GM23338 (cell line): ENCODE data around the gene RAB36. TPM values are rescaled to one million over a fixed set of nuclear protein-coding genes. Genes with fewer than 3 reads are reported as not detected.

Experiments
- ATAC-seq: fragments of 200-7000 bp; cut with Tn5 transposase; 3 replicates; pipeline ENCODE4 v1.9.1; 2020
- DNase-seq: peaks from one replicate; pipeline ENCODE4 v3.0.0-alpha.2; 2015; ENCODE audit warnings: low spot score
- H2AFZ ChIP-seq: fragments of 200-600 bp; sonication (generic); 2 replicates; pipeline ENCODE4 v1.8.0; 2016; ENCODE audit warnings: antibody characterized with exemption, mild to moderate bottlenecking, moderate library complexity
- H3F3A ChIP-seq: fragments of 200-600 bp; sonication (generic); replicated peaks from 2 replicates; pipeline ENCODE4 v1.8.0; 2017; ENCODE audit warnings: antibody characterized with exemption, mixed run types, low read depth
- H3K27ac ChIP-seq: fragments of 200-600 bp; sonication (generic); 2 replicates; pipeline ENCODE4 v1.6.1; 2016; ENCODE audit warnings: low read depth
- H3K27me3 ChIP-seq: fragments of 200-600 bp; sonication (generic); 2 replicates; pipeline ENCODE4 v1.8.0; 2016; ENCODE audit warnings: mild to moderate bottlenecking, mixed run types, moderate library complexity; ENCODE audit not compliant: insufficient read depth
- H3K36me3 ChIP-seq: fragments of 200-600 bp; sonication (generic); 2 replicates; pipeline ENCODE4 v1.8.0; 2016; ENCODE audit warnings: mild to moderate bottlenecking; ENCODE audit not compliant: insufficient read depth
- H3K4me1 ChIP-seq: fragments of 200-600 bp; sonication (generic); 2 replicates; pipeline ENCODE4 v1.8.0; 2016; ENCODE audit warnings: mild to moderate bottlenecking, moderate library complexity; ENCODE audit not compliant: insufficient read depth
- H3K4me2 ChIP-seq: fragments of 200-600 bp; sonication (generic); 2 replicates; pipeline ENCODE4 v1.7.1; 2017; ENCODE audit warnings: mixed run types
- H3K4me3 ChIP-seq: fragments of 200-600 bp; sonication (generic); 2 replicates; pipeline ENCODE4 v1.6.1; 2016; ENCODE audit warnings: mixed run types
- H3K79me2 ChIP-seq: fragments of 200-600 bp; sonication (generic); replicated peaks from 2 replicates; pipeline ENCODE4 v1.8.0; 2017; ENCODE audit warnings: mild to moderate bottlenecking; ENCODE audit not compliant: insufficient read depth
- H3K9me2 ChIP-seq: fragments of 200-600 bp; sonication (generic); 2 replicates; pipeline ENCODE4 v1.8.0; 2017; ENCODE audit not compliant: insufficient read depth
- H4K20me1 ChIP-seq: fragments of 200-600 bp; sonication (generic); replicated peaks from 2 replicates; pipeline ENCODE4 v1.8.0; 2017; ENCODE audit warnings: mild to moderate bottlenecking; ENCODE audit not compliant: insufficient read depth
- H3K27ac Mint-ChIP-seq: 2 replicates; pipeline ENCODE4 v1.8.0; 2020; ENCODE audit warnings: inconsistent platforms, mild to moderate bottlenecking, moderate library complexity, mixed read lengths
- H3K27me3 Mint-ChIP-seq: 3 replicates; pipeline ENCODE4 v1.8.0; 2022; ENCODE audit warnings: low read depth, mild to moderate bottlenecking, moderate library complexity, mixed read lengths, inconsistent platforms; ENCODE audit not compliant: insufficient read depth, poor library complexity
- H3K36me3 Mint-ChIP-seq: 3 replicates; pipeline ENCODE4 v1.8.0; 2021; ENCODE audit warnings: low read depth, mild to moderate bottlenecking, inconsistent platforms, moderate library complexity, mixed read lengths
- H3K4me1 Mint-ChIP-seq: 3 replicates; pipeline ENCODE4 v1.8.0; 2020; ENCODE audit warnings: mild to moderate bottlenecking, inconsistent platforms, mixed read lengths
- H3K4me3 Mint-ChIP-seq: 3 replicates; pipeline ENCODE4 v1.8.0; 2021; ENCODE audit warnings: moderate library complexity, mild to moderate bottlenecking, inconsistent platforms, mixed read lengths
- H3K9me3 Mint-ChIP-seq: 3 replicates; pipeline ENCODE4 v1.8.0; 2020; ENCODE audit warnings: moderate library complexity, mild to moderate bottlenecking, inconsistent platforms, mixed read lengths
- CREB1 ChIP-seq: fragments of 250-450 bp; sonication (Bioruptor Pico); IDR thresholded peaks from 2 replicates; pipeline ENCODE4 v1.5.0; 2020; ENCODE audit warnings: low read depth, mild to moderate bottlenecking, moderate library complexity
- EZH2 ChIP-seq: fragments of 200-600 bp; sonication (generic); IDR thresholded peaks from one replicate; pipeline ENCODE4 v1.8.0; 2017; ENCODE audit warnings: antibody characterized with exemption, mild to moderate bottlenecking, low read depth; ENCODE audit not compliant: unreplicated experiment
- EZH2phosphoT487 ChIP-seq: fragments of 200-600 bp; sonication (generic); IDR thresholded peaks from one replicate; pipeline ENCODE4 v1.8.1; 2018; ENCODE audit warnings: antibody characterized with exemption; ENCODE audit not compliant: unreplicated experiment
- JUNB ChIP-seq: IDR thresholded peaks from one replicate; pipeline ENCODE4 v1.6.1; 2016; ENCODE audit warnings: antibody characterized with exemption; ENCODE audit not compliant: unreplicated experiment
- NANOG ChIP-seq: IDR thresholded peaks from 2 replicates; pipeline ENCODE4 v1.6.1; 2016; ENCODE audit warnings: antibody characterized with exemption, borderline replicate concordance
- POLR2AphosphoS5 ChIP-seq: IDR thresholded peaks from 2 replicates; pipeline ENCODE4 v1.6.1; 2016; ENCODE audit warnings: antibody characterized with exemption, low read depth
- STAT1 ChIP-seq: IDR thresholded peaks from one replicate; pipeline ENCODE4 v1.6.1; 2016; ENCODE audit warnings: antibody characterized with exemption; ENCODE audit not compliant: unreplicated experiment
- ZNF114 ChIP-seq: fragments of 250-450 bp; sonication (Bioruptor Pico); IDR thresholded peaks from 2 replicates; pipeline ENCODE4 v1.5.0; 2020; ENCODE audit warnings: mild to moderate bottlenecking, moderate library complexity
- ZNF331 ChIP-seq: fragments of 250-450 bp; sonication (Bioruptor Pico); IDR thresholded peaks from 2 replicates; pipeline ENCODE4 v1.5.0; 2020; ENCODE audit warnings: low read depth, mild to moderate bottlenecking, moderate library complexity
- polyA plus RNA-seq: library from polyadenylated mRNA; unstranded; fragments of >200 nt; fragmentation: Nextera tagmentation; extraction: Ambion mirVana; gene quantifications from 2 replicates; pipeline ENCODE4 v1.2.1, GENCODE V29; 2016
- total RNA-seq: library from RNA; depleted of rRNA; stranded (reverse); fragments of >200 nt; shearing (Covaris generic); gene quantifications from 2 replicates; pipeline ENCODE4 v1.2.3, GENCODE V29; 2014
- TF ChIP-seq, protein P1 (sequence below), 2 experiments: fragments of 200-600 bp in 1 of 2; sonication (generic) in 1 of 2; conservative IDR thresholded peaks; 2 replicates each; pipeline versions ENCODE4 v1.5.1 to v1.6.1; 2016 to 2017; ENCODE audit warnings: antibody characterized with exemption in 2 of 2, low read depth in 2 of 2, mild to moderate bottlenecking in 2 of 2, moderate library complexity in 1 of 2
- TF ChIP-seq, protein P2 (sequence below): IDR thresholded peaks from one replicate; pipeline ENCODE4 v1.6.1; 2018; ENCODE audit warnings: antibody characterized with exemption; ENCODE audit not compliant: unreplicated experiment
- TF ChIP-seq, protein P3 (sequence below): fragments of 250-450 bp; sonication (Bioruptor Pico); IDR thresholded peaks from 2 replicates; pipeline ENCODE4 v1.5.0; 2020; ENCODE audit warnings: mild to moderate bottlenecking, moderate library complexity
- TF ChIP-seq, protein P4 (sequence below): IDR thresholded peaks from 2 replicates; pipeline ENCODE4 v1.6.1; 2016; ENCODE audit warnings: antibody characterized with exemption

RAB36 gene
- total and polyA plus RNA-seq, 2 experiments from 2014 or later = 0.58 to 1.2 TPM

DNA sequence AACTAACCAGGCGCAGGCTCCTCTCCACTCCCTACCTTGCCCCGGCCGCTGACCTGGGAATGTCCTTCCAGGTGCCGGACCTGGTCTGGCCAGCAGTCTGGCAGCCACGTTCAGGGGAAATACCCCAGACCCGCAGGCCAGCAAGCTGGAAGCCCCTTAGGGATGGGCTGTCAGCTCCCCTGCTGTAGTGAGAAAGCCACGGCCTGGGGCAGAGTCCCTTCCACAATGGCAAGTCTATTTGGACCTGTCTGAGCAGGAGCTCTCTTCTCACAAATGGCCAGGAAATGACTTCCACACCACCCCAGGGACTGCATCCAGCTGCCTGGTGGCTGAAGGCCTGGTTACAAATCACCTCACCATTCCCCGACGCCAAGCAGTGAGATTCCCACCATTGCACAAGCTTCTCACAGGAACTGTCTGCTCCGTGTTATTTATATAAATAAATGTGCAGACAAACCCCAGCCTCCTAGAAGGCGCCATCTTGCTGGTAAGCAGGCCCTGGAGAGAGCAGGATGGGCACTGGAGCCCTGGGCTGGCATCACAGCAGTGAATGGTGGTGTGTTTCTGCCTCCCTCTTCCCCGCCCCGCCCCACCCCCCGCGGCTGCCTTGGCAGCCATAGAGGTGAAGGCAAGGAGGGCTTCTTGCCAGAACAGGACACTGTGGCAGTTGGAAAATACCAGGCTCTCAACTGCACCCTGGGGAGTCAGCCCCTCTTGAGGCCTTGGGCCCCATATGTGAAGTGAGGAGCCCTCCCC is 27.2 kb upstream of the RAB36 start:
- no peak overlapping the region for H3K27ac ChIP-seq
- no peaks in the 10 kb centered on the region for H3F3A ChIP-seq
- H3K4me1 ChIP-seq = no peaks in the 10 kb centered on the region; the same call in 1 of the 2 replicates
- no peak overlapping the region for H3K27ac Mint-ChIP-seq
- no peak overlapping the region for H3K4me2 ChIP-seq
- H4K20me1 ChIP-seq = no peaks in the 10 kb centered on the region
- no peaks in the 10 kb centered on the region for H3K27me3 ChIP-seq
- no peak overlapping the region for H2AFZ ChIP-seq
- H3K4me3 ChIP-seq = no peak overlapping the region
- DNase-seq (no peak), ATAC-seq (no peak)
- peaks cover 9% of the 10 kb centered on the region for H3K27me3 Mint-ChIP-seq
- no peak overlapping the region for H3K4me3 Mint-ChIP-seq
- H3K36me3 ChIP-seq = no peaks in the 10 kb centered on the region
- TF ChIP-seq, protein P1, sequence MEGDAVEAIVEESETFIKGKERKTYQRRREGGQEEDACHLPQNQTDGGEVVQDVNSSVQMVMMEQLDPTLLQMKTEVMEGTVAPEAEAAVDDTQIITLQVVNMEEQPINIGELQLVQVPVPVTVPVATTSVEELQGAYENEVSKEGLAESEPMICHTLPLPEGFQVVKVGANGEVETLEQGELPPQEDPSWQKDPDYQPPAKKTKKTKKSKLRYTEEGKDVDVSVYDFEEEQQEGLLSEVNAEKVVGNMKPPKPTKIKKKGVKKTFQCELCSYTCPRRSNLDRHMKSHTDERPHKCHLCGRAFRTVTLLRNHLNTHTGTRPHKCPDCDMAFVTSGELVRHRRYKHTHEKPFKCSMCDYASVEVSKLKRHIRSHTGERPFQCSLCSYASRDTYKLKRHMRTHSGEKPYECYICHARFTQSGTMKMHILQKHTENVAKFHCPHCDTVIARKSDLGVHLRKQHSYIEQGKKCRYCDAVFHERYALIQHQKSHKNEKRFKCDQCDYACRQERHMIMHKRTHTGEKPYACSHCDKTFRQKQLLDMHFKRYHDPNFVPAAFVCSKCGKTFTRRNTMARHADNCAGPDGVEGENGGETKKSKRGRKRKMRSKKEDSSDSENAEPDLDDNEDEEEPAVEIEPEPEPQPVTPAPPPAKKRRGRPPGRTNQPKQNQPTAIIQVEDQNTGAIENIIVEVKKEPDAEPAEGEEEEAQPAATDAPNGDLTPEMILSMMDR (conservative IDR thresholded peaks at IDR 0.05; ENCODE audit: low read depth in 2 of 2) = no peak
- TF ChIP-seq STAT1 = no peak
- TF ChIP-seq, protein P2, sequence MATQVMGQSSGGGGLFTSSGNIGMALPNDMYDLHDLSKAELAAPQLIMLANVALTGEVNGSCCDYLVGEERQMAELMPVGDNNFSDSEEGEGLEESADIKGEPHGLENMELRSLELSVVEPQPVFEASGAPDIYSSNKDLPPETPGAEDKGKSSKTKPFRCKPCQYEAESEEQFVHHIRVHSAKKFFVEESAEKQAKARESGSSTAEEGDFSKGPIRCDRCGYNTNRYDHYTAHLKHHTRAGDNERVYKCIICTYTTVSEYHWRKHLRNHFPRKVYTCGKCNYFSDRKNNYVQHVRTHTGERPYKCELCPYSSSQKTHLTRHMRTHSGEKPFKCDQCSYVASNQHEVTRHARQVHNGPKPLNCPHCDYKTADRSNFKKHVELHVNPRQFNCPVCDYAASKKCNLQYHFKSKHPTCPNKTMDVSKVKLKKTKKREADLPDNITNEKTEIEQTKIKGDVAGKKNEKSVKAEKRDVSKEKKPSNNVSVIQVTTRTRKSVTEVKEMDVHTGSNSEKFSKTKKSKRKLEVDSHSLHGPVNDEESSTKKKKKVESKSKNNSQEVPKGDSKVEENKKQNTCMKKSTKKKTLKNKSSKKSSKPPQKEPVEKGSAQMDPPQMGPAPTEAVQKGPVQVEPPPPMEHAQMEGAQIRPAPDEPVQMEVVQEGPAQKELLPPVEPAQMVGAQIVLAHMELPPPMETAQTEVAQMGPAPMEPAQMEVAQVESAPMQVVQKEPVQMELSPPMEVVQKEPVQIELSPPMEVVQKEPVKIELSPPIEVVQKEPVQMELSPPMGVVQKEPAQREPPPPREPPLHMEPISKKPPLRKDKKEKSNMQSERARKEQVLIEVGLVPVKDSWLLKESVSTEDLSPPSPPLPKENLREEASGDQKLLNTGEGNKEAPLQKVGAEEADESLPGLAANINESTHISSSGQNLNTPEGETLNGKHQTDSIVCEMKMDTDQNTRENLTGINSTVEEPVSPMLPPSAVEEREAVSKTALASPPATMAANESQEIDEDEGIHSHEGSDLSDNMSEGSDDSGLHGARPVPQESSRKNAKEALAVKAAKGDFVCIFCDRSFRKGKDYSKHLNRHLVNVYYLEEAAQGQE = no peak
- TF ChIP-seq, protein P3, sequence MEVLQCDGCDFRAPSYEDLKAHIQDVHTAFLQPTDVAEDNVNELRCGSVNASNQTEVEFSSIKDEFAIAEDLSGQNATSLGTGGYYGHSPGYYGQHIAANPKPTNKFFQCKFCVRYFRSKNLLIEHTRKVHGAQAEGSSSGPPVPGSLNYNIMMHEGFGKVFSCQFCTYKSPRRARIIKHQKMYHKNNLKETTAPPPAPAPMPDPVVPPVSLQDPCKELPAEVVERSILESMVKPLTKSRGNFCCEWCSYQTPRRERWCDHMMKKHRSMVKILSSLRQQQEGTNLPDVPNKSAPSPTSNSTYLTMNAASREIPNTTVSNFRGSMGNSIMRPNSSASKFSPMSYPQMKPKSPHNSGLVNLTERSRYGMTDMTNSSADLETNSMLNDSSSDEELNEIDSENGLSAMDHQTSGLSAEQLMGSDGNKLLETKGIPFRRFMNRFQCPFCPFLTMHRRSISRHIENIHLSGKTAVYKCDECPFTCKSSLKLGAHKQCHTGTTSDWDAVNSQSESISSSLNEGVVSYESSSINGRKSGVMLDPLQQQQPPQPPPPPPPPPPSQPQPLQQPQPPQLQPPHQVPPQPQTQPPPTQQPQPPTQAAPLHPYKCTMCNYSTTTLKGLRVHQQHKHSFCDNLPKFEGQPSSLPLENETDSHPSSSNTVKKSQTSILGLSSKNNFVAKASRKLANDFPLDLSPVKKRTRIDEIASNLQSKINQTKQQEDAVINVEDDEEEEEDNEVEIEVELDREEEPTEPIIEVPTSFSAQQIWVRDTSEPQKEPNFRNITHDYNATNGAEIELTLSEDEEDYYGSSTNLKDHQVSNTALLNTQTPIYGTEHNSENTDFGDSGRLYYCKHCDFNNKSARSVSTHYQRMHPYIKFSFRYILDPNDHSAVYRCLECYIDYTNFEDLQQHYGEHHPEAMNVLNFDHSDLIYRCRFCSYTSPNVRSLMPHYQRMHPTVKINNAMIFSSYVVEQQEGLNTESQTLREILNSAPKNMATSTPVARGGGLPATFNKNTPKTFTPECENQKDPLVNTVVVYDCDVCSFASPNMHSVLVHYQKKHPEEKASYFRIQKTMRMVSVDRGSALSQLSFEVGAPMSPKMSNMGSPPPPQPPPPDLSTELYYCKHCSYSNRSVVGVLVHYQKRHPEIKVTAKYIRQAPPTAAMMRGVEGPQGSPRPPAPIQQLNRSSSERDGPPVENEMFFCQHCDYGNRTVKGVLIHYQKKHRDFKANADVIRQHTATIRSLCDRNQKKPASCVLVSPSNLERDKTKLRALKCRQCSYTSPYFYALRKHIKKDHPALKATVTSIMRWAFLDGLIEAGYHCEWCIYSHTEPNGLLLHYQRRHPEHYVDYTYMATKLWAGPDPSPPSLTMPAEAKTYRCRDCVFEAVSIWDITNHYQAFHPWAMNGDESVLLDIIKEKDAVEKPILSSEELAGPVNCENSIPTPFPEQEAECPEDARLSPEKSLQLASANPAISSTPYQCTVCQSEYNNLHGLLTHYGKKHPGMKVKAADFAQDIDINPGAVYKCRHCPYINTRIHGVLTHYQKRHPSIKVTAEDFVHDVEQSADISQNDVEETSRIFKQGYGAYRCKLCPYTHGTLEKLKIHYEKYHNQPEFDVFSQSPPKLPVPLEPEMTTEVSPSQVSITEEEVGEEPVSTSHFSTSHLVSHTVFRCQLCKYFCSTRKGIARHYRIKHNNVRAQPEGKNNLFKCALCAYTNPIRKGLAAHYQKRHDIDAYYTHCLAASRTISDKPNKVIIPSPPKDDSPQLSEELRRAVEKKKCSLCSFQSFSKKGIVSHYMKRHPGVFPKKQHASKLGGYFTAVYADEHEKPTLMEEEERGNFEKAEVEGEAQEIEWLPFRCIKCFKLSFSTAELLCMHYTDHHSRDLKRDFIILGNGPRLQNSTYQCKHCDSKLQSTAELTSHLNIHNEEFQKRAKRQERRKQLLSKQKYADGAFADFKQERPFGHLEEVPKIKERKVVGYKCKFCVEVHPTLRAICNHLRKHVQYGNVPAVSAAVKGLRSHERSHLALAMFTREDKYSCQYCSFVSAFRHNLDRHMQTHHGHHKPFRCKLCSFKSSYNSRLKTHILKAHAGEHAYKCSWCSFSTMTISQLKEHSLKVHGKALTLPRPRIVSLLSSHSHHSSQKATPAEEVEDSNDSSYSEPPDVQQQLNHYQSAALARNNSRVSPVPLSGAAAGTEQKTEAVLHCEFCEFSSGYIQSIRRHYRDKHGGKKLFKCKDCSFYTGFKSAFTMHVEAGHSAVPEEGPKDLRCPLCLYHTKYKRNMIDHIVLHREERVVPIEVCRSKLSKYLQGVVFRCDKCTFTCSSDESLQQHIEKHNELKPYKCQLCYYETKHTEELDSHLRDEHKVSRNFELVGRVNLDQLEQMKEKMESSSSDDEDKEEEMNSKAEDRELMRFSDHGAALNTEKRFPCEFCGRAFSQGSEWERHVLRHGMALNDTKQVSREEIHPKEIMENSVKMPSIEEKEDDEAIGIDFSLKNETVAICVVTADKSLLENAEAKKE = no peak
- no peak for TF ChIP-seq JUNB
- TF ChIP-seq, protein P4, sequence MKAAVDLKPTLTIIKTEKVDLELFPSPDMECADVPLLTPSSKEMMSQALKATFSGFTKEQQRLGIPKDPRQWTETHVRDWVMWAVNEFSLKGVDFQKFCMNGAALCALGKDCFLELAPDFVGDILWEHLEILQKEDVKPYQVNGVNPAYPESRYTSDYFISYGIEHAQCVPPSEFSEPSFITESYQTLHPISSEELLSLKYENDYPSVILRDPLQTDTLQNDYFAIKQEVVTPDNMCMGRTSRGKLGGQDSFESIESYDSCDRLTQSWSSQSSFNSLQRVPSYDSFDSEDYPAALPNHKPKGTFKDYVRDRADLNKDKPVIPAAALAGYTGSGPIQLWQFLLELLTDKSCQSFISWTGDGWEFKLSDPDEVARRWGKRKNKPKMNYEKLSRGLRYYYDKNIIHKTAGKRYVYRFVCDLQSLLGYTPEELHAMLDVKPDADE = no peak
- no peak for TF ChIP-seq ZNF114 (CRISPR knock-in tag)
- TF ChIP-seq NANOG = no peak
- no peak for TF ChIP-seq EZH2phosphoT487
- TF ChIP-seq CREB1 (CRISPR knock-in tag) = no peak
- TF ChIP-seq EZH2 = no peak
- no peak for TF ChIP-seq POLR2AphosphoS5
- TF ChIP-seq ZNF331 (CRISPR knock-in tag) = no peak
- H3K9me2 ChIP-seq = no peaks in the 10 kb centered on the region
- H3K36me3 Mint-ChIP-seq = no peaks in the 10 kb centered on the region
- peaks cover 7% of the 10 kb centered on the region for H3K4me1 Mint-ChIP-seq
- H3K9me3 Mint-ChIP-seq = no peaks in the 10 kb centered on the region
- no peaks in the 10 kb centered on the region for H3K79me2 ChIP-seq
